HG03521 (cell line): ENCODE measurements around the gene ATRN.
"Not testable (repeated sequence)": the region's sequence is repeated elsewhere in the genome, so short reads cannot be mapped to it uniquely, and the experiment has no call there.

Source experiments
- ATAC-seq: cut with Tn5 transposase; IDR thresholded peaks from one replicate; pipeline ENCODE4 v1.9.1; 2021; ENCODE audit warnings: mild to moderate bottlenecking, moderate library complexity; ENCODE audit not compliant: unreplicated experiment

Gene ATRN

GRCh38 chr20:3465301-3465700 is 5.5 kb upstream of the ATRN start:
- ATAC-seq = no peak

- no peak for ATAC-seq
Measured at GRCh38 chr20:3470208-3470626, 601 bp upstream of the ATRN start.

GRCh38 chr20:3471397-3472021 is 691 bp downstream of the ATRN start:
- no peak for ATAC-seq

GRCh38 chr20:3472105-3472504 is 1.3 kb downstream of the ATRN start:
- no peak for ATAC-seq

GRCh38 chr20:3473324-3473723 is 2.5 kb downstream of the ATRN start:
- ATAC-seq = no peak

- no peak for ATAC-seq
Measured at GRCh38 chr20:3473944-3474343, 3.1 kb downstream of the ATRN start.

GRCh38 chr20:3477003-3477860 is 6.4 kb downstream of the ATRN start:
- ATAC-seq = not testable (repeated sequence)

- no peak for ATAC-seq
Measured at GRCh38 chr20:3477861-3478544, 7.2 kb downstream of the ATRN start.

- no peak for ATAC-seq
Measured at GRCh38 chr20:3479025-3479424, 8.2 kb downstream of the ATRN start.

- no peak for ATAC-seq
Measured at GRCh38 chr20:3479759-3480615, 9.2 kb downstream of the ATRN start.

GRCh38 chr20:3483309-3483708 is 12.5 kb downstream of the ATRN start:
- no peak for ATAC-seq

- no peak for ATAC-seq
Measured at GRCh38 chr20:3483784-3484183, 13.0 kb downstream of the ATRN start.

- ATAC-seq = no peak
Measured at GRCh38 chr20:3485913-3486312, 15.1 kb downstream of the ATRN start.

GRCh38 chr20:3486850-3487249 is 16.0 kb downstream of the ATRN start:
- no peak for ATAC-seq

- no peak for ATAC-seq
Measured at GRCh38 chr20:3492669-3493068, 21.9 kb downstream of the ATRN start.

GRCh38 chr20:3494218-3494617 is 23.4 kb downstream of the ATRN start:
- ATAC-seq = no peak

- no peak for ATAC-seq
Measured at GRCh38 chr20:3502878-3503277, 32.1 kb downstream of the ATRN start.

GRCh38 chr20:3505148-3505547 is 34.3 kb downstream of the ATRN start:
- no peak for ATAC-seq

- ATAC-seq = no peak
Measured at GRCh38 chr20:3509064-3509463, 38.2 kb downstream of the ATRN start.

GRCh38 chr20:3510110-3510509 is 39.3 kb downstream of the ATRN start:
- ATAC-seq = no peak

- not testable (repeated sequence) for ATAC-seq
Measured at GRCh38 chr20:3512239-3512638, 41.4 kb downstream of the ATRN start.
